Retinal pigment epithelial cell (primary cell): ENCODE data around the gene HOXB6.

Experiments
- DNase-seq: peaks from one replicate; pipeline ENCODE4 v3.0.0-alpha.2; 2010; ENCODE audit warnings: low read depth
- H3K4me3 ChIP-seq: 2 replicates; pipeline ENCODE4 v1.5.1; 2011; ENCODE audit warnings: mild to moderate bottlenecking, low read length, control low read depth, moderate library complexity
- CTCF ChIP-seq: conservative IDR thresholded peaks from 2 replicates; pipeline ENCODE4 v1.5.1; 2011; ENCODE audit warnings: low read depth, low read length, control low read depth, inconsistent platforms

Gene HOXB6

GRCh38 chr17:48553190-48553547, 51.6 kb downstream of the HOXB6 start:
- no peak overlapping the region for H3K4me3 ChIP-seq
- no peak for DNase-seq
- TF ChIP-seq CTCF: no peak

GRCh38 chr17:48552466-48553189, 52.2 kb downstream of the HOXB6 start:
- H3K4me3 ChIP-seq: no peak overlapping the region
- DNase-seq: no peak
- TF ChIP-seq CTCF: no peak

DNA sequence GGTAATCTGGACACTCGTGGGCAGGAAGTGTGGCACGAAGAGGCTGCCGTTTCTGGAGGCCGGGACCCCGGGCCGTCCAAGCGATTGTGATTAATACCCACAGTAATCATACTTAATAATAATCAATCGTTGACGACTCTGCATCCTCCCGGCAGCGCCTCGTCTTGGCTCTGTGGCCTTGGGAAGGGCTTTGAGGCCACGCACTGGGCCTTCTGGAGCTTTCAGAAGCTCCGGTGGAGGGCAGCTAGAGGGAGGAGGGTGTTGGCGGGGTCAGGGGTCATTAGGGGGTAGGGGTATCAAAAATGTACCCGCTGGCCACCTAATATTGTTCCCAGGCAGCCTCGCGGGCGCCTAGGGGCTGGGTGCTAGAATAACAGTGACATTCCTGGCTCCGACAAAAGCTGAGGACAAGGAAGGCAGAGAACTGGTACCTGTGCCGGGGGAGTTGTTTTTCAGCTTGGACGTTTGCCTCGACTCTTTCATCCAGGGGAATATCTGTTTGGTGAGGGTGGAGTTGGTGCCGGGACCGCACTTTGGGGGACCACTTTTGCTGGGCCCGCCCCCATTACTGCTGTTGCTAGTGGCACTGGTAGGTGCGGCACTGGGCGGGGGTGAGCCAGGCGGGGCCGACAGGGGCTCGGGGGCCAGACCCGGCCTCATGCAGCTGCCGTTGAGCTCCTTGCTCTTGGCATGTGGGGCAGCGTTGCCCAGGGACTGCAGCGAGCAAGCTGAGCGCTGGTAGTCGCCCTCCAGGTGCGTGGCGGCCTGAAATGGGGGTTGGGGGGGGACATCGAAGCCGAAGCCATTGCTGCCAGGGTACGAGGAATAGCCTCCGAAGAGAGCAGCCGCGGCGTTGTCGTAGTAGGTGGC, 53.0 kb downstream of the HOXB6 start:
- no peak for TF ChIP-seq CTCF
- no peak overlapping the region for H3K4me3 ChIP-seq
- DNase-seq: no peak

DNA sequence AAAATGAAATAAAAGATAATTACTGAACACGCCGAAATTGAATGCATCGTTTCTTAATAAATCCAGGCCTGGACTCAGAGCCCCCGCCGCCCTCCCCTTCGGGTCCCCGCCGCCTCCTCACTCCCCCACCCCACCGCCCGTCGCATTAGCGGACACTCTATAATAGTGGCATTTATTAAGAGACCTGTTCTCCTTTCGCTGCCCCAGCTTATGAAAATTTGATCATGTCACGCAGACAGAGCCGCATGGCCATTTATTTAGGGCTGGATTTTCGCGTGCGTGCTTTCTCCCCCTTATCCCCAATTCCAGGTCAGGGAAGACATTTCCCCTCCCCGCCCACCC, 53.6 kb downstream of the HOXB6 start:
- no peak for DNase-seq
- no peak overlapping the region for H3K4me3 ChIP-seq

DNA sequence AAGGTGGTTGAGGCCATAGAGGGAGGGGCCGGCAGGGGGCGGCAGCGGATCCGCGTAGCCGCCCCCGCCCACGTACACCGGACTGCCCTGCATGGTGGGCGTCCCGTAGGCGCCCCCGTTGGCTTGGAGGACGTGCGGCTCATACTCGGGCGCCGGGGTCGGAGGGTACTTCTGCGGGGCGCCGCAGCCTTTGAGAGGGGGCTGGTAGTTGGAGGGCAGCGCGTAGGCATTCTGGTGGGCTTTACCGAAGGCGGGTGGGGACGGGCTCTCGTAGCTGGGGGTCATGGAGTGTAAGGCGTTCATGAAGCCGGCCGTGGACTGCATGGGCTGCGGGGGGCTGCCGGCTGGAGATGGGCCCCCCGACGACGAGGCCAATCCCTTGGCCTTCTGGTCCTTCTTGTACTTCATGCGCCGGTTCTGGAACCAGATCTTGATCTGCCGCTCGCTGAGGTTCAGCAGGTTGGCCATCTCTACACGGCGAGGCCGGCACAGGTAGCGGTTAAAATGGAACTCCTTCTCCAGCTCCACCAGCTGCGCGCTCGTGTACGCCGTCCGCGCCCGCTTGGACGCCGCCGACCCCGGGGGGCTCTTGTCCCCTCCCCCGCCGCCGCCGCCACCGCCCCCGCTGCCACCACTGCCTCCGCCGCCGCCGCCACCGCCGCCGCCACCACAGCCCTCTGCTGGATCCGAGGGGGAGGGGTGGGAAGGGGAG, 54.1 kb downstream of the HOXB6 start:
- peak; percentile 17 for TF ChIP-seq CTCF
- H3K4me3 ChIP-seq: no peak overlapping the region
- no peak for DNase-seq

More for the DNA sequence above, 53.6 kb downstream of the HOXB6 start:
- TF ChIP-seq CTCF: no peak

- no peak for DNase-seq
- TF ChIP-seq CTCF: no peak
- H3K4me3 ChIP-seq: no peak overlapping the region
Observed at GRCh38 chr17:48549914-48550501, 54.8 kb downstream of the HOXB6 start.
